GM06990 (cell line): ENCODE measurements around the gene CNIH2.

Source experiments
- DNase-seq: peaks from one replicate; pipeline ENCODE4 v3.0.0-alpha.2; 2011; ENCODE audit not compliant: insufficient read length; ENCODE audit errors: extremely low read depth
- H3K27me3 ChIP-seq: replicated peaks from 2 replicates; pipeline ENCODE4 v1.6.0; 2011; ENCODE audit warnings: low read length; ENCODE audit not compliant: control insufficient read depth, insufficient read depth
- H3K36me3 ChIP-seq: 2 replicates; pipeline ENCODE4 v1.5.1; 2011; ENCODE audit warnings: low read length; ENCODE audit not compliant: control insufficient read depth, insufficient read depth
- H3K4me3 ChIP-seq: replicated peaks from 2 replicates; pipeline ENCODE4 v1.5.1; 2011; ENCODE audit warnings: low read depth, mild to moderate bottlenecking, control low read depth, low read length
- TF ChIP-seq, protein P1 (sequence below): IDR thresholded peaks from 2 replicates; pipeline ENCODE4 v1.5.1; 2011; ENCODE audit warnings: low read length, control low read depth, mild to moderate bottlenecking, inconsistent platforms; ENCODE audit not compliant: insufficient read depth, poor library complexity, severe bottlenecking

The CNIH2 gene

DNA sequence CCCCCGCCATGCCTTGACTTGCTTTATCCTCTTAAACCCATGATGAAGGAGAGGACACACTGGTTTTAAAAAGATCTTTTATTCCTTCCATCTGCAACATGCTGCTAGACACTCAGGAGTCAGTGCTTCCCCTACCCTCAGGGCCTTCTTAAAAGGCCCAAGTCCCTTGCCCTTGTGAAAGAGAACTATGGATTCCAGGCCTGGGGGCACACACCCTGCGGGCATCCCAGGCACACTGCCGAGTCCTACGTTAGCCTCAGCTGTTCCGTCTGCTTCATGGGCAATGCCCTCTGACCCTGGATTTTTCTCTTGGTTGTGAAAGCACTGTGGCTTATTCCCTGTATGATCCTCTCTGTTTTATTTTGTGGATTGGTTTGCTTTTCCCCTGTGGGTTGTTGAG is 44.7 kb upstream of the CNIH2 start:
- H3K36me3 ChIP-seq = peaks cover 32% of the 10 kb centered on the region
- no peaks in the 10 kb centered on the region for H3K27me3 ChIP-seq
- TF ChIP-seq, protein P1, sequence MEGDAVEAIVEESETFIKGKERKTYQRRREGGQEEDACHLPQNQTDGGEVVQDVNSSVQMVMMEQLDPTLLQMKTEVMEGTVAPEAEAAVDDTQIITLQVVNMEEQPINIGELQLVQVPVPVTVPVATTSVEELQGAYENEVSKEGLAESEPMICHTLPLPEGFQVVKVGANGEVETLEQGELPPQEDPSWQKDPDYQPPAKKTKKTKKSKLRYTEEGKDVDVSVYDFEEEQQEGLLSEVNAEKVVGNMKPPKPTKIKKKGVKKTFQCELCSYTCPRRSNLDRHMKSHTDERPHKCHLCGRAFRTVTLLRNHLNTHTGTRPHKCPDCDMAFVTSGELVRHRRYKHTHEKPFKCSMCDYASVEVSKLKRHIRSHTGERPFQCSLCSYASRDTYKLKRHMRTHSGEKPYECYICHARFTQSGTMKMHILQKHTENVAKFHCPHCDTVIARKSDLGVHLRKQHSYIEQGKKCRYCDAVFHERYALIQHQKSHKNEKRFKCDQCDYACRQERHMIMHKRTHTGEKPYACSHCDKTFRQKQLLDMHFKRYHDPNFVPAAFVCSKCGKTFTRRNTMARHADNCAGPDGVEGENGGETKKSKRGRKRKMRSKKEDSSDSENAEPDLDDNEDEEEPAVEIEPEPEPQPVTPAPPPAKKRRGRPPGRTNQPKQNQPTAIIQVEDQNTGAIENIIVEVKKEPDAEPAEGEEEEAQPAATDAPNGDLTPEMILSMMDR = no peak
- no peak for DNase-seq
- no peak overlapping the region for H3K4me3 ChIP-seq

DNA sequence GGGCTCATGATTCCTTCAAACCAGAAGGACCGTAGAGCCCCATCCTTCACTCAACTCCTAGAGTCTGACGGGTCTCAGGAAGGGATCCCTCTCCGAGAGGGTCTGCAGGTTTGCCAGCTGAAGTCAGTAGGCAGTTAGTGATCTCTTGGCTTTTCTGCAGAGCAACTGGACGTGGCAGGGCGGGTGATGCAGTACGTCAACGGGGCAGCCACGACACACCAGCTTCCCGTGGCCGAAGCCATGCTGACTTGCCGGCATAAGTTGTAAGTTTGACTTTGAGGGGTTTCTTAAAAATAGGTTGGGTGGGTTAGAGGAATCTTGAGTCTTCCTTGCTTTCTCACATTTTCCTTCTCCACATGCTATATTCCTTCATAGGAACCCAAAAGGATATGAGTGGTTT is 42.8 kb upstream of the CNIH2 start:
- DNase-seq = no peak
- H3K27me3 ChIP-seq = no peaks in the 10 kb centered on the region
- H3K4me3 ChIP-seq = no peak overlapping the region
- H3K36me3 ChIP-seq = peaks cover 40% of the 10 kb centered on the region
- TF ChIP-seq, protein P1 = no peak

DNA sequence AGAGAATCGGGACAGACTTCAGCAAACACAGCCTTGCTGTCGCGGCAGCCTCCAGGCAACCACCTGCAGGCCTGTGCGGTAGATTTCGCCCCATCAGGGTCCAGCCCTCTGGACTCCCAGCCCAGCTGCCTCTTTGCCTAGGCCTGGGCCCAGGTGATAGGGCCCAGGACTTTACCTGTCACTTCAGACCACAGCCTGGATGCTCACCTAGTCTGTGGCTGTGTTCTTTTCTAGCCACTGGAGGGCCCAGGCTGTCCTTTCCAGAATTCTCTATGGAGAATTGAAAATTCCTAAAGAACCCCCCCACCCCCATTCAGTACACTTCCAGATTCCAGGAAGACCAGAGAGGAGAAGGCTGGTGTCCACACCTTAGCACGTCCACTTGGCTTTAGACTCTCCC is 40.1 kb upstream of the CNIH2 start:
- Histone ChIP-seq H3K36me3 (peaks cover 35% of the 10 kb centered on the region), H3K4me3 (no peak overlapping the region), H3K27me3 (no peaks in the 10 kb centered on the region)
- TF ChIP-seq, protein P1 = no peak
- DNase-seq = no peak

DNA sequence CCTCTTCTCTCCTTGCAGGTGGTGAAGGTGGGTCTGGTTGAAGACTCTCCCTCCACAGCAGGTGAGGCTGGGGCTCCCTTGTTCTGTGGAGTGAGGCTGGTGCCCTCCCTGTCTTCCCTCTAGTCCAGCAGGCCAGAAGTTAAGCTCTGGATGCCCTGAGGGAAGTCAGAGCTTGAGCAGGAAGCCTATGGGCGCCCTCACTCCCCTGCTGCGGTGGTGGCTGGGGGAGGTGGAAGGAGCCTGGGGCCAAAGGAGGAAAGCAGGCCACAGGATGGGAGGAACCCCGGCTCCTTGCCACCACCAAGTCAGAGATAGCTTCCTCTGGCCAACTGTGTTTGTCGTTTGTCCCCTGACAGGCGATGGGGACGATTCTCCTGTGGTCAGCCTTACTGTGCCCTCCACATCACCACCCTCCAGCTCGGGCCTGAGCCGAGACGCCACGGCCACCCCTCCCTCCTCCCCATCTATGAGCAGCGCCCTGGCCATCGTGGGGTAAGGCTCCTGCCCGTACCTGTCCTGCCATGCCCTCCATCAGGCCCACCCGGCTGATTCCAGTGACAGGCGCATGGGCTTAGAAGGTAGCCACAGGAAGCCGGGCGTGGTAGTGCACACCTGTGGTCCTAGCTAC is 39.1 kb upstream of the CNIH2 start:
- TF ChIP-seq, protein P1 = no peak
- DNase-seq = no peak
- Histone ChIP-seq H3K27me3 (no peaks in the 10 kb centered on the region), H3K4me3 (no peak overlapping the region), H3K36me3 (peaks cover 36% of the 10 kb centered on the region)

DNA sequence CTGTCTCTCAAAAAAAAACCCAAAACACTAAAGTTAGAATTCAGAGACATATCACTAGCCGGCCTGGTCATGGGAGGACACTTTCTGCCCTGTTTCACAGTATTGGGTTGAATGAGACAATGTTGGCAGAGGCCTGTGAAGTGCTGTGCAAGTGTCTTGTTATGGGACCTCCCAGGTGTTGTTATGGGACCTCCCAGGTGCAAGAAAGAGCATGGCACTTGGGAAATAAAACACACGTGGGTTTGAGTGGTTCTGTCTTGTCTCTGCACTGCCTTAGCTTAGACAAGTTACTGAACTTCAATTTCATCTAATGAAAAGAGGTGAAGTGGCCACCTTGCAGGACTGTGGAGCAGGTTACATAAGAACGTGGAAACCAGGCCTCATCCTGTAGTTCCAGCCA is 38.5 kb upstream of the CNIH2 start:
- H3K36me3 ChIP-seq = peaks cover 39% of the 10 kb centered on the region
- TF ChIP-seq, protein P1 = no peak
- no peaks in the 10 kb centered on the region for H3K27me3 ChIP-seq
- H3K4me3 ChIP-seq = no peak overlapping the region
- DNase-seq = no peak
